Cardiac fibroblast (primary cell): ENCODE measurements around the gene SLC36A3.
"Not testable (repeated sequence)": the region's sequence is repeated elsewhere in the genome, so short reads cannot be mapped to it uniquely, and the experiment has no call there.

Source experiments
- DNase-seq, 2 donors: peaks; one replicate each; pipeline versions ENCODE4 v3.0.0 to v3.0.0-alpha.2; 2010; ENCODE audit warnings: low read depth in 2 of 2
- H3K4me3 ChIP-seq, 2 donors: replicated peaks in 1 of 2; 1 replicate in 1 of 2; 2 replicates in 1 of 2; pipeline ENCODE4 v1.5.1; 2011; ENCODE audit warnings: low read depth in 2 of 2, low read length in 2 of 2, mild to moderate bottlenecking in 2 of 2, moderate library complexity in 1 of 2
- TF ChIP-seq, protein P1 (sequence below): IDR thresholded peaks from one replicate; pipeline ENCODE4 v1.5.1; 2011; ENCODE audit warnings: low read depth, mild to moderate bottlenecking, low read length, inconsistent platforms

The SLC36A3 gene

DNA sequence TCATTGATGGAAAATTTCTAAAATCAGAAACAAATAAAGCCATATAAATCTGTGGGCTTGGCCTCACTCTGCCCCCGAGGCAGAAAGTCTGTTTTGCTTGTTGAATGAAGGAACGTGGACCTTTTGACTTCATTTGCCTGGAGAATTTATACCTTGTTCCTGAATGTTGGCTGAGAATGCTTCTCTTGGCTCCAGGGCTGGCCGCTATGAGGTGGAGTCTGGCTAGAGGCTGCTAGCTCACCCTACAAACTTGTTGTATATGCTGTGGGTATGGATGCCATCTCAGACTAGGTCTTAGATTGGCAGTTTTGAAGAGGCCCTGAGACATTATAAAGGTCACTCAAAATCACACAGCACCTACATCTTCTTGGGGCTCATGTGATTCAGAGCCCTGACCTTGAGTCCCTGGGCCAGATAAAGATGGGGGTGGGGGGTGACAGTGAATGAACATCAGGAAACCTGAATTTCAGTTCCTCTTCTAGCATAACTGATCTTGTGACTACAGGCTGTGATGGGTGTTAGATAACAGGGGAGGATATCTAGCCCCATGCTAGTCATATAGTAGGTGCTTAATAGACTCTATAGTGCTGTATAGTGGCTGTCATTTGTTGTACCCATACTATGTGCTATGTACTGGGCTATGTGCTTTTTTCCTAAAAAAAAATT, 47.8 kb downstream of the SLC36A3 start:
- DNase-seq: no peak
- no peak overlapping the region for H3K4me3 ChIP-seq
- TF ChIP-seq, protein P1, sequence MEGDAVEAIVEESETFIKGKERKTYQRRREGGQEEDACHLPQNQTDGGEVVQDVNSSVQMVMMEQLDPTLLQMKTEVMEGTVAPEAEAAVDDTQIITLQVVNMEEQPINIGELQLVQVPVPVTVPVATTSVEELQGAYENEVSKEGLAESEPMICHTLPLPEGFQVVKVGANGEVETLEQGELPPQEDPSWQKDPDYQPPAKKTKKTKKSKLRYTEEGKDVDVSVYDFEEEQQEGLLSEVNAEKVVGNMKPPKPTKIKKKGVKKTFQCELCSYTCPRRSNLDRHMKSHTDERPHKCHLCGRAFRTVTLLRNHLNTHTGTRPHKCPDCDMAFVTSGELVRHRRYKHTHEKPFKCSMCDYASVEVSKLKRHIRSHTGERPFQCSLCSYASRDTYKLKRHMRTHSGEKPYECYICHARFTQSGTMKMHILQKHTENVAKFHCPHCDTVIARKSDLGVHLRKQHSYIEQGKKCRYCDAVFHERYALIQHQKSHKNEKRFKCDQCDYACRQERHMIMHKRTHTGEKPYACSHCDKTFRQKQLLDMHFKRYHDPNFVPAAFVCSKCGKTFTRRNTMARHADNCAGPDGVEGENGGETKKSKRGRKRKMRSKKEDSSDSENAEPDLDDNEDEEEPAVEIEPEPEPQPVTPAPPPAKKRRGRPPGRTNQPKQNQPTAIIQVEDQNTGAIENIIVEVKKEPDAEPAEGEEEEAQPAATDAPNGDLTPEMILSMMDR: no peak

DNA sequence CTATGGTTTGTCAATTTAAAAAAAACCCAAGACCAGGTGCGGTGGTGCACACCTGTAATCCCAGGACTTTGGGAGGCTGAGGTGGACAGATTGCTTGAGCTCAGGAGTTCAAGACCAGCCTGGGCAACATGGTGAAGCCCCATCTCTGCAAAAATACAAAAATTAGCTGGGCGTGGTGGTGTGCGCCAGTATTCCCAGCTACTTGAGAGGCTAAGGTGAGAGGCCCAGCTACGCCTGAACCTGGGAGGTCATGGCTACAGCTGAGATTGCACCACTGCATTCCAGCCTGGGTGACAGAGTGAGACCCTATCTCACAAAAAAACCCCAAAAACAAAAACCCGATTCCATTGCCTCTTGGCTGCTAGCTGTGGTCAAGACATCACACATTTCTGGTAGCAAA, 48.6 kb downstream of the SLC36A3 start:
- not testable (repeated sequence) for DNase-seq, H3K4me3 ChIP-seq

DNA sequence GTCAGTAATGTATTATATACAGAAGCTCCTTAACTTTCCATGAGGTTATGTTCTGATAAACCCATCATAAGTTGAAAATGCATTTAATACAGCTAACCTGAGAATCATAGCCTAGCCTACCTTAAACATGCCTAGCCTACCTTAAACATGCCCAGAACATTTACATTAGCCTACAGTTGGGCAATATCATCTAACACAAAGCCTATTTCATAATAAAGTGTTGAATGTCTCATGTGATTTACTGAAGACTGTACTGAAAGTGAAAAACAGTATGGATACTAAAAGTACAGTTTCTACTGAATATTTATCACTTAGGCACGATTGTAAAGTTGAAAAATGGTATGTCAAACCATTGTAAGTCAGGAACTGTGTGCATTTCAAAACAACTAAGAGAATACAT, 49.0 kb downstream of the SLC36A3 start:
- DNase-seq: no peak
- TF ChIP-seq, protein P1: no peak
- H3K4me3 ChIP-seq: no peak overlapping the region

DNA sequence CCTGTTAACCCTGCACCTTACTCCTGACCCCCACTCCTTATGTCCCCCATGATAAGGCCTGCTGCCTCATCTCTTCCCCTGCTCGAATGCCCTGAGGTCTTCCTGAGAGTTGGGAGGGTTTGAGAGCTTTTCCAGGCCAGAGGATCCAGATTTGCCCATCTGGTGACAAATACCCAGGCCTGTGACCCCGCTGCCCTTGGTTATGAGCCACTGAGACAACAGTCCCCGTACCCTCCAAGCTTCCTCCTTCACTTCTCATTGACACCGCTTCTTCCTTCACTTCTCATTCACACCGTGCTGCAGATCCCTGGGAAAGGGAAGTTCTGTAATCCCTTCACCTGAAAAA, 50.0 kb downstream of the SLC36A3 start:
- TF ChIP-seq, protein P1: no peak
- H3K4me3 ChIP-seq: peak overlapping the region; percentile 70 to 87
- DNase-seq: no peak

DNA sequence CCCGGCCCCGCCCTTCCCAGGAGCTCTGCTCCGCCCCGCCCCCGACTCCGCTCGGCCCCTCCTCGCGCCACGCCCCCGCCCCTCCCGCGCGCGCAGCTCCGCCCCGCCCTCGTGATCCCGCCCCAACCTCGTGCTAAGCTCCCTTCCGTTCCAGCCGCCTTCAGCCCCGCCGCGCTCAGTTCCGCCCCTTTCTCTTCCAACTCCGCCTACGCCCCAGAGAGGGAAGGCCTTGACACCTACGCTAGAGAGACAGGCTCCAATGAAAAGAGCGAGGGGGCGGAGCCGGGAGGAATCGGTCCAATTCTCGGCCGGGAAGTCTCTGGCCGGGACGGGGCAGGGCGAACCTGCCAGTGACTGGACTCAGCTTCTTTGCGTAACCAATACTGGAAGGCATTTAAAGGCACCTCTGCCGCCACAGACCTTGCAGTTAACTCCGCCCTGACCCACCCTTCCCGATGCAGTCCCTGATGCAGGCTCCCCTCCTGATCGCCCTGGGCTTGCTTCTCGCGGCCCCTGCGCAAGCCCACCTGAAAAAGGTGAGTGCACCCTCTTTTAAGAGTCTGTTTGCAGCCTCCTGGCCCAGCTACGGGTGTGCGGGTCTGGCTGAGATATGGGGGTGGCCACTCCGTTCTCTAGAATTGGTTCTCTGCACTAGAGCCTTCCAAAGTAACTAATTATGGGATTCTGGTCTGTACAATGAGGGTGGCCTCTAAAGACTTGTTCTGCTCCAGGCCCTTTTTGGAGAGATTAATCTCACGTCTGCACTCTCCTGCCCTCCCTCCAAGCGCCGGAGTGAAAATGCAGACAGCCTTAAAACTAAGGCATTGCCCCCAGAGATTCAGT, 50.6 kb downstream of the SLC36A3 start, which contains the start of gene GM2A:
Gene GM2A (plus strand): TSS at position 424 of the 843 bp plus-strand sequence. CDS start 32 bp downstream, at position 456.
- TF ChIP-seq, protein P1: no peak
- peak; percentile 100 for DNase-seq
- peak within 1 kb of the TSS; percentile 70 to 87 for H3K4me3 ChIP-seq

DNA sequence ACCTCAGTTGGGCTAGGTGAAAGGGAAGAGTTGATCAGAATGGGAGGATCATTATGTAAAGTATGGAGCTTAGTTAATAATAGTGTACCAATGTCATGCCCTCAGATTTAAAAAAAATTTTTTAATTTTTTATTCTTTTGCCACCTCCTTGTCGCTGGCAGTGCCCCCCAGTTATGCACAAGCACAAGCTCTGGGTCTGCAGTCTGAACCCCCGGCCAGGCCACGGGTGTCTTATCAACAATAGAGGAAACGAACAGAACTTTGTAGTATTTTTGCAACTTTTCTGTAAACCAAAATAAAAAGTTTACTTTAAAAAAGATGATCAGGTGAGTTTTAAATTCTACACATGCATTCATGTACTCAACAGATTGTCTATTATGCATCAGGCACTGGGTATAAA, 51.9 kb downstream of the SLC36A3 start:
- TF ChIP-seq, protein P1: no peak
- DNase-seq: no peak
- no peak overlapping the region for H3K4me3 ChIP-seq

DNA sequence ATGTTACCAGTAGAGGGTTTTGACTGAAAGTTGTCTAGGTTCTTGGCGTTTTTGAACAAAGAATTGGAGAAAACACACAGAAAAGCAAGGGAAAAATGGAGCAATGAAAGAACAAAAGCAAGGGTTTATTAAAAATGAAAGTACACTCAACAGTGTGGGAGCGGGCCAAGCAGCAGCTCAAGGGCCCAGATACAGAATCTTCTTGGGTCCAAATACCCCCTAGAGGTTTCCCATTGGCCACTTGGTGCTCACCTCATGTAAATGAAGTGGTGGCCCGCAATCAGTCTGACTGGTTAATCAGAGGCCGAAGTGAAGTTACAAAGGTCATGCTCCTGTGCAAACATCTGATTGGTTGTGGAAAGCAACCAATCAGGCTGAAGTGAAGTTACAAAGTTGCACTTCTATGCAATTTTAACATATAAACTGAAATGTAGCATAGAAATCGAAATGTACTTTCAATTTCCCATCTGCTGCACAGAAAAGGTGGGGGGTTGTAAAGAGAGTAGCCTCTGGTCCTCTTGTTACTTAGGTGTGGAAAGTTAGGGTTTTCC, 52.5 kb downstream of the SLC36A3 start:
- TF ChIP-seq, protein P1: no peak
- DNase-seq: no peak
- H3K4me3 ChIP-seq: no peak overlapping the region
